Left renal pelvis (tissue), 4 donors: ENCODE measurements around the gene LUC7L. TPM values are rescaled to one million over a fixed set of nuclear protein-coding genes. Genes with fewer than 3 reads are reported as not detected.
"Not testable (repeated sequence)": the region's sequence is repeated elsewhere in the genome, so short reads cannot be mapped to it uniquely, and the experiment has no call there.

Experiments
- DNase-seq, 4 donors: peaks; one replicate each; pipeline ENCODE4 v3.0.0-alpha.2; 2013; ENCODE audit warnings: low read depth in 4 of 4, low spot score in 3 of 4
- polyA plus RNA-seq, 4 donors: library from polyadenylated mRNA; unstranded; fragments of 120-200 nt; gene quantifications; one replicate each; pipeline ENCODE4 v1.2.1, GENCODE V29; 2013; ENCODE audit not compliant: insufficient read length in 4 of 4

The LUC7L gene
- polyA plus RNA-seq, 4 donors, result 96.7 to 167 (median 125) TPM

- DNase-seq, result no peak
These were observed 60.2 kb downstream of the LUC7L start for GRCh38 chr16:169014-169413.

GRCh38 chr16:168424-168823 is 60.8 kb downstream of the LUC7L start:
- no peak for DNase-seq

GRCh38 chr16:167122-167690 is 62.0 kb downstream of the LUC7L start:
- no peak for DNase-seq

GRCh38 chr16:166375-167121 is 62.7 kb downstream of the LUC7L start:
- DNase-seq, result no peak

GRCh38 chr16:165539-166374 is 63.5 kb downstream of the LUC7L start, which contains the start of gene HBM:
Gene HBM, plus strand, starts transcription at chr16:165978. Its CDS starts 20 bp downstream, at chr16:165998.
- no peak for DNase-seq

GRCh38 chr16:164827-165538 is 64.3 kb downstream of the LUC7L start:
- DNase-seq, result no peak

- not testable (repeated sequence) for DNase-seq
These were observed 65.0 kb downstream of the LUC7L start for GRCh38 chr16:164134-164823.

GRCh38 chr16:163696-164095 is 65.6 kb downstream of the LUC7L start:
- not testable (repeated sequence) for DNase-seq

GRCh38 chr16:163139-163538 is 66.1 kb downstream of the LUC7L start:
- not testable (repeated sequence) for DNase-seq

GRCh38 chr16:162271-162991 is 66.8 kb downstream of the LUC7L start:
- DNase-seq, result no peak

- no peak for DNase-seq
These were observed 68.5 kb downstream of the LUC7L start for GRCh38 chr16:160691-161190.

GRCh38 chr16:160242-160641 is 69.0 kb downstream of the LUC7L start:
- DNase-seq, result not testable (repeated sequence)

- no peak for DNase-seq
These were observed 70.0 kb downstream of the LUC7L start for GRCh38 chr16:159136-159849.

- DNase-seq, result no peak
These were observed 74.2 kb downstream of the LUC7L start for GRCh38 chr16:155031-155398.

GRCh38 chr16:154217-155030 is 74.8 kb downstream of the LUC7L start:
- DNase-seq, result peak in 1 of 4 donors; percentile 27

- DNase-seq, result not testable (repeated sequence)
These were observed 75.6 kb downstream of the LUC7L start for GRCh38 chr16:153550-154216.

- not testable (repeated sequence) for DNase-seq
These were observed 76.1 kb downstream of the LUC7L start for GRCh38 chr16:153129-153521.
